ENCODE data around the gene GAN. TPM values are rescaled to one million over a fixed set of nuclear protein-coding genes. Genes with fewer than 3 reads are reported as not detected.
A peak's percentile ranks its signal among the peaks of the same experiment; 100 is the strongest.

GAN gene
- total RNA-seq, 2 experiments from 2014 or later = 13.6 to 14.5 TPM

- intact Hi-C loops (cut with micrococcal nuclease) = loop anchor here (1.0 to 10.0 kb wide), 11 partner anchors 21 to 732 kb away; partner anchors contain the start of genes ATMIN, CDYL2, CENPN and CMC2
- ChIA-PET CTCF (interaction anchor here (0.6 to 1.8 kb wide), 5 partner anchors 22 to 531 kb away, joined by 3 to 7 read pairs (median 3); partner anchors contain the start of gene ATMIN), POLR2A (interaction anchor here (0.9 to 1.9 kb wide), 3 partner anchors 22 to 236 kb away, joined by 3 to 17 read pairs (median 3); partner anchors contain the start of gene C16orf46)
- DNase-seq = no peak
- H3K9me3 Mint-ChIP-seq = no peaks in the 10 kb centered on the region
- H3K4me3 Mint-ChIP-seq = peak overlapping the region; percentile 84
- H3K36me3 Mint-ChIP-seq = peaks cover 3% of the 10 kb centered on the region
- H3K27ac Mint-ChIP-seq = peak overlapping the region; percentile 71
- H3K4me1 Mint-ChIP-seq (ENCODE audit: low read depth) = peaks cover 62% of the 10 kb centered on the region
- no peaks in the 10 kb centered on the region for H3K27me3 Mint-ChIP-seq
Observed at GRCh38 chr16:81313701-81314602, 810 bp upstream of the GAN start.

DNA sequence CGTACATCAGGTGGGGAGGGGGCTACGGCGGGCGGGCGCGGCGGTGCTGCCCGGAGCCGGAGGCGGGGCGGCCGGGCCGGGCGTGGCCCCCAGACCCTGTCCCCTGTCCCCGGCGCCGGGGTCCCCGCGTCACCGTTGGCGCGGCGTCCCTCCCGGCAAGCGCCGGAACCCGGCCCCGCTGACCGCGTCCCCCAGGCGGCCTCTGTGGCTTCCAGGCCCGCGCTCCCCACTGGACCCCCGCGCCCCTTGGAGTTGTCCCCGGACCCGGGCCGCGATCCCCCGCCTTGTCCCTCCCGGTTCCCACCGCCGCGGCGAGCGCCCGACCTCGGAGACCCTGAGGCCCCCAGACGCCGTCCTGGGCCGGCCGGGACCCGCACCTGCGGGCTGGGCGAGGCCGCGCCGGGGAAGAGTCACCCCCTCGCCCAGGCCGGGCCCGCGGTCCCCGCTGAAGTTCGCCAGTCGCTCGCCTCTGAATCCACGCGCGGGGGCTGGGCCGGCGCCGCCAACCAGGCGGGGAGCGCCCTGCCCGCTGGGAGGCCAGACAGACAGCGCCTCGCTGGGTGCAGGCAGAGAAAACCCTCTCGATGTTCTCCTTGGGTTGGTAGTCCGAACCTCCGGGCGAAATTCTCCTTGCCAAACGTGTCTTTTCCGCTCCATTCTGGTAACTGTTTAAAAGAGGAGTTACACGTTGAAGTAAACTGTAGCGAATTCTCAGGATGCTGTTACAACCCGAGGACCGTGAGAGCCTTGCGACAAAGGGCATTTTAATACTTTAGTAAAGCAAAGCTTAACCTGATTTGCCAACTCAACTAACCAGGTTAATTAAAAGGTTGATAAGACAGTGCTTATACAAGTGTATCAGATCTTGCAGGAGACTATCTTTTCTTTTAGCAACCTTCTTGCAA is 761 bp downstream of the GAN start:
- ChIA-PET POLR2A (interaction anchor here (0.5 to 1.9 kb wide), 2 partner anchors 21 to 232 kb away, joined by 3 to 17 read pairs; no protein-coding TSS in a partner anchor), CTCF (interaction anchor here (1.0 to 1.5 kb wide), 2 partner anchors 50 to 311 kb away, joined by 3 to 7 read pairs; no protein-coding TSS in a partner anchor)
- Mint-ChIP-seq H3K4me3 (peak overlapping the region; percentile 84), H3K27ac (peak overlapping the region; percentile 71), H3K9me3 (no peaks in the 10 kb centered on the region), H3K36me3 (peaks cover 3% of the 10 kb centered on the region), H3K4me1 (ENCODE audit: low read depth) (peaks cover 60% of the 10 kb centered on the region), H3K27me3 (no peaks in the 10 kb centered on the region)
- peak; percentile 65 for DNase-seq
- intact Hi-C loops (cut with micrococcal nuclease) = loop anchor here (2.0 to 10.0 kb wide), 5 partner anchors 19 to 511 kb away; partner anchors contain the start of genes ATMIN, CDYL2, CENPN and CMC2

DNA sequence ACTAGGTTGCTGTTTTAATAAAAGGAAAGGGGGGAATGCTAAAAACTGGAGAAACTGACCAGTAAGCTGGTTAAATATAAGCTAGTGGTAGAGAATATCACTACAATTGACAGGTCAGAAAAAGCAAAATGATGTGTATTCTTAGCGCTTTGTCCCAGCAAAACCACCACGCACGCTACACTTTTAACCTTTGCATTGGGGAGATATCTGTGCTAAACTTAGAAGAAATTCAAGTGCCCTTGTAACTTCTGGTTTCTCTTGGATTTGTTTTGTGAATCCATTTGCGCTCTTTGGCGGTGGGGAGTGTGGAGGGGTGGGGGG is 1.4 kb downstream of the GAN start:
- H3K36me3 Mint-ChIP-seq = peaks cover 3% of the 10 kb centered on the region
- intact Hi-C loops (cut with micrococcal nuclease) = loop anchor here (10.0 kb wide), 3 partner anchors 281 to 511 kb away; partner anchors contain the start of genes ATMIN, CDYL2, CENPN and CMC2
- DNase-seq = no peak
- ChIA-PET POLR2A (interaction anchor here (0.5 kb wide), 1 partner anchor 233 kb away, joined by 3 read pairs; no protein-coding TSS in a partner anchor), CTCF (interaction anchor here (1.0 kb wide), 1 partner anchor 312 kb away, joined by 3 read pairs; no protein-coding TSS in a partner anchor)
- no peaks in the 10 kb centered on the region for H3K27me3 Mint-ChIP-seq
- H3K4me3 Mint-ChIP-seq = peak overlapping the region; percentile 82
- peaks cover 62% of the 10 kb centered on the region for H3K4me1 Mint-ChIP-seq (ENCODE audit: low read depth)
- H3K9me3 Mint-ChIP-seq = no peaks in the 10 kb centered on the region
- no peak overlapping the region for H3K27ac Mint-ChIP-seq

DNA sequence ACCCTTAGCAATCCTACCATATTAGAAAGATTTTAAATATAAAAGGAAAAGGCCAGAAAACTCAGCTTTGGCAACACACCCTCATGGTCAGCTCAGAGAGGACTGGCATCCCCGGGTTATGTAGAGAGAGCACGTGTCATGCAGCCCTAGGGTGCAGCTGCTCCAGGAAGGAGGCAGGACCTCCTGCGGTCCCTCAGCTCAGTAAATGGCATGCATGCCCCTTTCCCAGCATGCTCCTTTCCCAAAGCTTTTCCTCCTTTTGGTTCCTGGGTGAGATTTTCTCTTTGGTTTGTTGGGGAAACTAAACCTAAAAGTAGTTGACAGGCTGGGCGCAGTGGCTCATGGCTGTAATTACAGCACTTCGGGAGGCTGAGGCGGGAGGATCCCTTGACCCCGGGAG is 3.9 kb downstream of the GAN start:
- peaks cover 3% of the 10 kb centered on the region for H3K36me3 Mint-ChIP-seq
- H3K4me1 Mint-ChIP-seq (ENCODE audit: low read depth) = peaks cover 64% of the 10 kb centered on the region
- no peak overlapping the region for H3K4me3 Mint-ChIP-seq
- POLR2A ChIA-PET = interaction anchor here (0.7 to 1.1 kb wide), 2 partner anchors 13 to 479 kb away, joined by 3 to 4 read pairs; no protein-coding TSS in a partner anchor
- H3K27me3 Mint-ChIP-seq = no peaks in the 10 kb centered on the region
- H3K9me3 Mint-ChIP-seq = no peaks in the 10 kb centered on the region
- DNase-seq = no peak
- CTCF ChIA-PET = interaction anchor here (1.0 to 1.6 kb wide), 3 partner anchors 27 to 283 kb away, joined by 3 to 5 read pairs (median 3); partner anchors contain the start of gene ATMIN
- H3K27ac Mint-ChIP-seq = no peak overlapping the region
- intact Hi-C loops (cut with micrococcal nuclease) = loop anchor here (10.0 kb wide), 3 partner anchors 284 to 514 kb away; partner anchors contain the start of genes ATMIN, CDYL2, CENPN and CMC2

DNA sequence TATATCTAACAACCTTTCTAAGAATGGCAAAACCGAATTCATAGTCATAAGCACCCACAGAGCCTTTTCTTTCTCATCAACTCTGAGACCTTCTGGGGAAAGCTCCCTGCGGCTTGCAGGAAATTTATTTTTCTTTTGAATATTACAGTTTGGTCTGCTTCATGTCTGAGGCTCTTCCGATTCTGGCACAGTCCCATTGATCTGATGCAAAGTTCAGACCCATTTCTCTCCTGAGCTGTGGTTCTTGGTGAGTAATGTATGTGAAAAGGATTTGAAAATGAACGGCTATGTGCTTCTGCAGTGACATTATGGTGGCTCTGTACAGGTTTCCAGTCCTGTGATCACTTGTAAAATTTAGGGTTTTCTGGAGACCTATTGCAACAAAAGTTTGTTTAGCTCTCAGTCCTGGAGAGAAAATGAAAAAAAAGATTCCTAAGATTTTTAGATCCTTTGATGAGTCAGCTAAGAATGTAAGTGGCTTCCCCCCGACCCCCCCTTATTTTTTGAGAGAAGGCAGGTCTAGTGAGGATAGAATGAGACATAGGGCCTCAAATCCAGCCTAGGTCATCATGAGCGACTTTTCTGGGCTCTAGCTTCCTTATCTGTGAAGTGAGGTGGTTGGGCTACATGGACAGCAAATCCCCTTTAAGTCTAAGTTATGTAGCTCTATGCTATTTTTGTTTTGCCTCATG is 4.6 kb downstream of the GAN start:
- no peak for DNase-seq
- H3K36me3 Mint-ChIP-seq = peaks cover 7% of the 10 kb centered on the region
- POLR2A ChIA-PET = interaction anchor here (0.7 to 1.1 kb wide), 2 partner anchors 12 to 479 kb away, joined by 3 to 4 read pairs; no protein-coding TSS in a partner anchor
- no peak overlapping the region for H3K27ac Mint-ChIP-seq
- CTCF ChIA-PET = interaction anchor here (1.4 to 1.6 kb wide), 2 partner anchors 27 to 58 kb away, joined by 3 to 5 read pairs; no protein-coding TSS in a partner anchor
- no peaks in the 10 kb centered on the region for H3K27me3 Mint-ChIP-seq
- H3K4me1 Mint-ChIP-seq (ENCODE audit: low read depth) = peaks cover 57% of the 10 kb centered on the region
- no peaks in the 10 kb centered on the region for H3K9me3 Mint-ChIP-seq
- intact Hi-C loops (cut with micrococcal nuclease) = loop anchor here (10.0 kb wide), 3 partner anchors 285 to 515 kb away; partner anchors contain the start of genes ATMIN, CDYL2, CENPN and CMC2
- no peak overlapping the region for H3K4me3 Mint-ChIP-seq

GRCh38 chr16:81321039-81321438 is 6.3 kb downstream of the GAN start:
- Mint-ChIP-seq H3K4me1 (ENCODE audit: low read depth) (peaks cover 50% of the 10 kb centered on the region), H3K27me3 (no peaks in the 10 kb centered on the region), H3K36me3 (peaks cover 6% of the 10 kb centered on the region), H3K4me3 (no peak overlapping the region), H3K9me3 (no peaks in the 10 kb centered on the region), H3K27ac (no peak overlapping the region)
- no peak for DNase-seq
- CTCF ChIA-PET = interaction anchor here (1.7 kb wide), 1 partner anchor 10 kb away, joined by 4 read pairs; no protein-coding TSS in a partner anchor
- POLR2A ChIA-PET = no interaction called here
- intact Hi-C loops (cut with micrococcal nuclease) = no loop called here

GRCh38 chr16:81321536-81321935 is 6.8 kb downstream of the GAN start:
- Mint-ChIP-seq H3K4me1 (ENCODE audit: low read depth) (peaks cover 47% of the 10 kb centered on the region), H3K27ac (no peak overlapping the region), H3K9me3 (no peaks in the 10 kb centered on the region), H3K36me3 (peaks cover 6% of the 10 kb centered on the region), H3K4me3 (no peak overlapping the region), H3K27me3 (no peaks in the 10 kb centered on the region)
- ChIA-PET POLR2A (no interaction called here), CTCF (interaction anchor here (1.7 kb wide), 1 partner anchor 11 kb away, joined by 4 read pairs; no protein-coding TSS in a partner anchor)
- DNase-seq = no peak
- intact Hi-C loops (cut with micrococcal nuclease) = no loop called here

- Mint-ChIP-seq H3K36me3 (peaks cover 6% of the 10 kb centered on the region), H3K27me3 (no peaks in the 10 kb centered on the region), H3K27ac (no peak overlapping the region), H3K9me3 (no peaks in the 10 kb centered on the region), H3K4me1 (ENCODE audit: low read depth) (peaks cover 26% of the 10 kb centered on the region), H3K4me3 (no peak overlapping the region)
- no peak for DNase-seq
- intact Hi-C loops (cut with micrococcal nuclease) = no loop called here
- CTCF ChIA-PET = no interaction called here
- POLR2A ChIA-PET = no interaction called here
Observed at GRCh38 chr16:81324808-81325207, 10.0 kb downstream of the GAN start.

DNA sequence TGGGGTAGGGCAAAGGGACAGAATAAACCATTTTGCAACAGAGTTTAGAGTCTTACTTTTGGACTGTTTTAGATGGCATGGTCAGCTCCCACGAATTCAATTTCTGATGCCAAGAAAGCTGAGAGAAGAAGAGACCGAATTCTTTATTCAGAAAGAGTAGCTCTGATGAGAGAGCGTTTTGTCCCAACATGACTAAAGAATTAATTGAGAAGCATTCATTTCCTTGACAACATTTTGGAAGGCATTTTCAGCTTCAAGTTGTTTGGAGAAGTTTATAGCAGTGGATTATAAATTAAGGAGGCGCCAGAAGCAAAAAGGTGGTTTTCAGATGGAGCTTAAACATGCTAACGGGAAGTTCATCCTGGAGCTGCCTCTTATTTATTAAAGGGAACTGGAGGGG is 12.2 kb downstream of the GAN start:
- Mint-ChIP-seq H3K27me3 (no peaks in the 10 kb centered on the region), H3K4me1 (ENCODE audit: low read depth) (peaks cover 7% of the 10 kb centered on the region), H3K27ac (no peak overlapping the region), H3K36me3 (peaks cover 6% of the 10 kb centered on the region), H3K4me3 (no peak overlapping the region), H3K9me3 (no peaks in the 10 kb centered on the region)
- DNase-seq = no peak
- intact Hi-C loops (cut with micrococcal nuclease) = no loop called here
- ChIA-PET CTCF (no interaction called here), POLR2A (no interaction called here)

- no peak overlapping the region for H3K4me3 Mint-ChIP-seq
- no peak for DNase-seq
- POLR2A ChIA-PET = no interaction called here
- no peak overlapping the region for H3K27ac Mint-ChIP-seq
- H3K27me3 Mint-ChIP-seq = no peaks in the 10 kb centered on the region
- H3K4me1 Mint-ChIP-seq (ENCODE audit: low read depth) = peaks cover 7% of the 10 kb centered on the region
- H3K9me3 Mint-ChIP-seq = no peaks in the 10 kb centered on the region
- H3K36me3 Mint-ChIP-seq = peaks cover 6% of the 10 kb centered on the region
- CTCF ChIA-PET = interaction anchor here (1.2 kb wide), 1 partner anchor 66 kb away, joined by 6 read pairs; no protein-coding TSS in a partner anchor
- intact Hi-C loops (cut with micrococcal nuclease) = no loop called here
Observed at GRCh38 chr16:81327447-81328196, 12.9 kb downstream of the GAN start.

Measured in activated CD4-positive, alpha-beta memory T cell treated with anti-CD3 and anti-CD28 coated beads for 36 hours (primary cell).